HG02885 (cell line): ENCODE measurements around the gene ZNF444.
"Not testable (repeated sequence)": the region's sequence is repeated elsewhere in the genome, so short reads cannot be mapped to it uniquely, and the experiment has no call there.

ENCODE experiments used
- ATAC-seq: cut with Tn5 transposase; IDR thresholded peaks from one replicate; pipeline ENCODE4 v1.9.1; 2021; ENCODE audit warnings: mild to moderate bottlenecking; ENCODE audit not compliant: unreplicated experiment, poor library complexity

ZNF444 gene

GRCh38 chr19:56144376-56144775, 3.3 kb downstream of the ZNF444 start:
- no peak for ATAC-seq

DNA sequence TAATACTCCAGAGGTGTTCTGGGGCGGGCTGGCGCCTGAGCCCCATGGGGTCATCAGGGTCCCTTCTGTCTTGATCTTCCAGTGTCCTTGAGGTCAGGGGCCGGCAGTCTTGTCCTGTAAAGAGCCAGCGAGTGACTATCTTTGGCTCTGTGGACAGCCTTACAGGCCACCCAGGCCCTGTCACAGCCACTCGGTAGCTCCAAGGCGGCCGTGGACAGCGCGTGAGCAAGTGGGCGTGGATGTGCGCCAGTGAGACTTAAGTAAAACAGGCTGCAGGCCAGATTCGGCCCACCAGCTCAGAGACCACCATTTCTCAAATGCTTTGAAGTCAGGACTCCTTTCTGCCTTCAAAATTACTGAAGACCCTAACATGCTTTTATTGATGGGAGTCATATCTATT, 3.7 kb downstream of the ZNF444 start:
- ATAC-seq = no peak

DNA sequence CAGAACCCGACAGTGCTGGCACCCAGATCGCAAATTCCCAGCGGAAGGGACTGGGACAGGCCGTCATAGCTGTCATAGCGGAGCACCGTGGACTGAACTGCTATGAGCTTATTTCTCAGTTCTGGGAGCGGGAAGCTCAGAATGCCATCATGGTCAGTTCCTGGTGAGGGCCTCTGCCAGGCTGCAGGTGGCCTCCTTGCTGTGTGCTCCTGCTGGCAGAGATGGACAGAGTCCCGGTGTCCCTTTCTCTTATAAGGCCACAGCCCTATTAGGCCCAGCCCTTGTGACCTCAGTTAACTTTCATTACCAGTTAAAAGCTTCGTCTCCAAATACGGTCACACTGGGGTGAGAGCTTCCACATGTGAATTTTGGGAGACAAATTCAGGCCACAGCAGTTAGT, 4.6 kb downstream of the ZNF444 start:
- ATAC-seq = no peak

DNA sequence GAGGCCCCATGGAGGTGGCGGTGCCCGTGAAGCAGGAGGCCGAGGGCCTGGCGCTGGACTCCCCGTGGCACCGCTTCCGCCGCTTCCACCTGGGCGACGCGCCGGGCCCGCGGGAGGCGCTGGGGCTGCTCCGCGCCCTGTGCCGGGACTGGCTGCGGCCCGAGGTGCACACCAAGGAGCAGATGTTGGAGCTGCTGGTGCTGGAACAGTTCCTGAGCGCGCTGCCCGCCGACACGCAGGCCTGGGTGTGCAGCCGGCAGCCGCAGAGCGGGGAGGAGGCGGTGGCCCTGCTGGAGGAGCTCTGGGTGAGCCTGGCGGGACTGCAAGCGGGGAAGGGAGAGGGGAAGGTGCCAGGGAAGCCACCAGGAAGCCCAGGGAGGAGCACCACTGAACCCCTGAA, 5.8 kb downstream of the ZNF444 start:
- ATAC-seq = no peak

GRCh38 chr19:56147307-56147706, 6.2 kb downstream of the ZNF444 start:
- ATAC-seq = no peak

DNA sequence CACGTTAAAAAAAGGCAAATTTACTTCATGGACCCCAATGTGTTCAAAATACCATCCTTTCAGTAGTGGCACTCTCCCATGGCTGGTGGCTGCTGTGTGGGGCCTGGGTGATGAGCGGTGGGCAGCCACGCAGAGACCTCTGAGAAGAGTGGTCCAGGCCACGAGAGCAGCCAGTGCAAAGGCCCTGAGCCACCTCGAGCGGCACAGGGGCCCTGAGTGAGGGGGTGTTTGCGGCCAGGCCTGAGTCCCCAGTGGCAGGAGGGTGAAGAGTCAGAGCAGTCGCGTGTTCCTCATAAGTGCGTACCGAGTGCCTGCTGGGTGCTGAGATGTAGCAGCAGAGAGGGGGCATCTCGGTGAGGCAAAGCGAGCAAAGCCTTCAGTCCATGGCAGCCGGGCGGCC, 7.0 kb downstream of the ZNF444 start:
- ATAC-seq = no peak

GRCh38 chr19:56148955-56149655, 8.0 kb downstream of the ZNF444 start:
- not testable (repeated sequence) for ATAC-seq

DNA sequence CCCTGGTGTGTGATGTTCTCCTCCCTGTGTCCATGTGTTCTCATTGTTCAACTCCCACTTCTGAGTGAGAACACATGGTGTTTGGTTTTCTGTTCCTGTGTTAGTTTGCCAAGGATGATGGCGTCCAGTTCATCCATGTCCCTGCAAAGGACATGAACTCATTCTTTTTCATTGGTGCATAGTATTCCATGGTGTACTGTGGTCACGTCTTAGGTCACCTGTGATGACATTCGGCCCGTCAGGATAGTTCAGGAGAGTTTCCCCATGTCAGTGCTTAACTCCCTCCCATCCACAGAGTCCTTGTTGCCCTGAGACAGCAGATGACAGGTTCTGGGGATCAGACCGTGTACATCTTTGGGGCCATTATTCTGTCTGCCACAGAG, 8.6 kb downstream of the ZNF444 start:
- no peak for ATAC-seq

DNA sequence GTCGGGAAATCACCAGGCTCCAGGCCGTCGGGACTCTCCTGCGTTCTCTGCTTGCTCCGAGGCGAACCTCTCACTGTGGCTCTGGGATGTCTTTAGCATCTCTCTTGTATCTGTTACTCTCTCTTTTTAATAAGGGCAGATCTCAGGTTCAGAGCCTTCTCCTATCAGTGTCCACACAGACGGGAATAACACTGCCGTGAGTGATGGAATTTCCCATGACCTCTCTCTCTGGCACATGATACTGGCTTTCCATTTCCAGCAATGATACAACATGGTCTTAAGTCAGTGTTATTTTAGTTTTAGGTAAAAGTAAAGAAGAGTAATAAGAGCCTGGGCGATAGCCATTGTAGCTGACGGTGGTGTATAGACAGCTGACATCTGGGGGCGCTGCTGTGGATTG, 9.3 kb downstream of the ZNF444 start:
- ATAC-seq = no peak

- ATAC-seq = no peak
Observed at GRCh38 chr19:56152644-56153043, 11.6 kb downstream of the ZNF444 start.

DNA sequence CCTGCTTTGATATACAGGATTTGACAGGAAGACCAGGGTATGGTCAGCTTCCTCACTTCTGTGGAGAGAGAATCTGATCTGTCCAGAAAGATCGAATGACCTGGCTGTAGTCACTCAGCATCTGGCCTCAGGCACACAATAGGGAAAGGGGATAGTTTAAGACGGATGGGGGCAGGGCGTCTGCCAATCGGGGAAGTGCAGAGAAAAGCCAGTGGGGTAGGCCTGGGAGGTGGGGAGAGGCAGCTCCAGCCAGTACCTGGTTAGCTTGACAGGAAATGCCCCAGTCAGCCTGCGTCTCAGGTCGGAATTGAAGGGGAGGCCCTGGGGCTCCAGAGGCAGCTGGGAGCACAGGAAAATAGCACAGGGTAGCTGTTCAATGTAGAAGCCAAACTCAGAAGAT, 12.4 kb downstream of the ZNF444 start:
- ATAC-seq = no peak

DNA sequence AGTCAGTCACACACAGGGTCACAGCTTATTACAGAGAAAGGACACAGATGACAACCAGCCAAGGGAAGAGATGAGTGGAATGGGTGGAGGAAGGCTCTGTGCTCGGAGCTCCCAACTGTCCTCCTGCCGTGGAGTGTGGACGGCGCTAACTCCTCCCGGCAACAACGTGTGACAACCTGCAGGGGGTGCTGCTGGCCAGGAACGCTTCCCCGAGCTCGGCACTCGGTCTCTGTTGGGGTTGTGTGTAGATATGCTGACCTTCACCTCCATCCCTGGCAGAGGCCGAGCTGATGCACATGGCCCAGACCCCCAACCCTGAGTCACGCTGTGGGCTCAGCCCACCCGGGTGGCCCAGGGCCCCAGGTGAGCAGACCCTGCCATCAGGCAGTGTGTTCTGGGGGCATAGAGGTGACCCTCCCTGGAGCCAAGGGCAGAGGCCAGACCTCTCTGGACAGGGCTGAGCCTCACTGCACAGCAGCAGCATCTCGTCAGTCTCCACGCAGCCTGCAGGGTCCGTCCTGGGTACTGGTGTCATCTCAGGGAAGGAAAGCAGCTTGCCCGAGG, 14.1 kb downstream of the ZNF444 start:
- no peak for ATAC-seq

- no peak for ATAC-seq
Observed at GRCh38 chr19:56156768-56157167, 15.7 kb downstream of the ZNF444 start.

- no peak for ATAC-seq
Observed at GRCh38 chr19:56158170-56158757, 17.2 kb downstream of the ZNF444 start.

- no peak for ATAC-seq
Observed at GRCh38 chr19:56159009-56159559, 18.0 kb downstream of the ZNF444 start.

DNA sequence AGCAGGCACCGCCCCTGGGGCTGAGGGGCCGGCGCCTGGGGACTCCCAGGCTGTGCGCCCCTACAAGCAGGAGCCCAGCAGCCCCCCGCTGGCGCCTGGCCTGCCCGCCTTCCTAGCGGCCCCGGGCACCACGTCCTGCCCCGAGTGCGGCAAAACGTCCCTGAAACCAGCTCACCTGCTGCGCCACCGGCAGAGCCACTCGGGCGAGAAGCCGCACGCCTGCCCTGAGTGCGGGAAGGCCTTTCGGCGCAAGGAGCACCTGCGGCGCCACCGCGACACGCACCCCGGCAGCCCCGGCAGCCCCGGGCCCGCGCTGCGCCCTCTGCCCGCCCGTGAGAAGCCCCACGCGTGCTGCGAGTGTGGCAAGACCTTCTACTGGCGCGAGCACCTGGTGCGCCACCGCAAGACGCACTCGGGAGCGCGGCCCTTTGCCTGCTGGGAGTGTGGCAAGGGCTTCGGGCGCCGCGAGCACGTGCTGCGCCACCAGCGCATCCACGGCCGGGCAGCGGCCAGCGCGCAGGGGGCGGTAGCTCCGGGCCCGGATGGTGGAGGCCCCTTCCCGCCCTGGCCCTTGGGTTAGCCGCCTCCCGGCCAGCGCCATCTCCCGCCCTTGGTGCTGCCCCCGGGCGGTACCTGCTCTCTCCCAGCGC, 18.7 kb downstream of the ZNF444 start:
- no peak for ATAC-seq

DNA sequence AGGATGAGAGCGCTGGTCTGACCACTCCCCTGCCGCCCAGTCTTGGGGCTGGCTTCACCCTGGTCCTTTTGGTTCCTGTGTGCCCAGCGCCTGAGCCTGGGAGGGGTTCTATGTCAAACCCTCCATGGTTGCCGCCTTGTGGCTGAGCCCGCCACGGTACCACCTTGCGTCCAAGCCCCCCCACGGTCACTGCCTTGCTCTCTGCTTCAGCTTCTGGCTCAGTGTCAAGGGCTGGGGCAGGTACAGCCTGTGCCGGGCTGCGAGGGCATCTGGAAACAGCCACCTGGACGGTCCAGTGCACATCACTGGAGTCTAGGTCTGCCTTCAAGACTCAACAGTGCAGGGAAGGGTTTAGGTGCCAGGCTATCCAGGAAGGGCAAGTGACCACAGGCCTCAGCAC, 20.4 kb downstream of the ZNF444 start:
- ATAC-seq = no peak

- ATAC-seq = no peak
Observed at GRCh38 chr19:56162258-56162657, 21.2 kb downstream of the ZNF444 start.

DNA sequence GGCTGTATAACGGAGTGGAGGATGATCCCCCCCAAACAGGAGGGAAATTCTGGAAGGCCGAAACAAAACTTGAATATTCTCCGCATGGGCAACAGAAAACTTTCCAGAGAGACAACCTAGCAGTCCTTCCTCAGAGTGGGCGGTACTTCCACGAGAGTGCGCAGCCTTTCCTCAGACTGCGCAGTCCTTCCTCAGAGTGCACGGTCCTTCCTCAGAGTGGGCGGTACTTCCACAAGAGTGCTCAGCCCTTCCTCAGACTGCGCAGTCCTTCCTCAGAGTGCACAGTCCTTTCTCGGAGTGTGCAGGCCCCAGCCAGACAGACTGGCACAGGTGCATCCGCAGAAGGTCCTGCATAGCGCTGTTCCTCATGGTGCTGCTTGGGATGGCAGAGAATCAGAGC, 22.0 kb downstream of the ZNF444 start:
- ATAC-seq = no peak

DNA sequence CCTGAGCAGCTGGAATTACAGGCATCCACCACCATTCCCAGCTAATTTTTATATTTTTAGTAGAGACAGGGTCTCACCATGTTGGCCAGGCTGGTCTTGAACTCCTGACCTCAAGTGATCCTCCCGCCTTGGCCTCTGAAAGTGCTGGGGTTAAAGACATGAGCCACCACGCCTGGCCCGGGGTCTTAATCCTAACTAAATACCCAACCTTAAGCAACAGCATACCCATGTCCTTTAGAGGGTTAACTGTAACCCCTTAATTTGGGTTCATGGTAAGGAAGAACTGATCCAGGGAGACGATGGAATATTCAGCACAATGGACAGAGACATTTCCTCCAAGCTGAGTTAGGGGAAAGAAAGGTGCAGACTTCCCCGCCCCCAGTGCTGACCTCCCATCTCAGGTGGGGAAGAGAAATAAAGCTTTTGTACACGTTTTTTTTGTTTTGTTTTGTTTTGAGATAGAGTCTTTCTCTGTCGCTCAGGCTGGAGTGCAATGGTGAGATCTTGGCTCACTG, 26.0 kb downstream of the ZNF444 start:
- ATAC-seq = no peak

GRCh38 chr19:56170261-56170660, 29.2 kb downstream of the ZNF444 start:
- no peak for ATAC-seq
